Neuronal stem cell (in vitro differentiated cells): Measurements from ENCODE around the gene PPP3R1.
A peak's percentile ranks its signal among the peaks of the same experiment; 100 is the strongest.

Experiments
- DNase-seq: peaks from one replicate; pipeline ENCODE4 v3.0.0-alpha.2; 2013; ENCODE audit warnings: low spot score
- H2AFZ ChIP-seq: one replicate; pipeline ENCODE4 v1.6.1; 2013; ENCODE audit warnings: mild to moderate bottlenecking, low read length, inconsistent platforms
- H2AK5ac ChIP-seq: 2 replicates; pipeline ENCODE4 v1.6.1; 2013; ENCODE audit warnings: low read depth, mild to moderate bottlenecking, inconsistent platforms, low read length, moderate library complexity, mixed read lengths
- H2BK120ac ChIP-seq: 2 replicates; pipeline ENCODE4 v1.6.1; 2013; ENCODE audit warnings: low read depth, mild to moderate bottlenecking, inconsistent platforms, low read length, moderate library complexity, mixed read lengths
- H2BK12ac ChIP-seq: one replicate; pipeline ENCODE4 v1.6.1; 2013; ENCODE audit warnings: low read length, inconsistent platforms
- H2BK15ac ChIP-seq: 2 replicates; pipeline ENCODE4 v1.6.1; 2013; ENCODE audit warnings: mild to moderate bottlenecking, low read length, inconsistent platforms, mixed read lengths
- H2BK5ac ChIP-seq: one replicate; pipeline ENCODE4 v1.6.1; 2013; ENCODE audit warnings: inconsistent platforms, mild to moderate bottlenecking, low read length, moderate library complexity
- H3K14ac ChIP-seq: one replicate; pipeline ENCODE4 v1.6.1; 2013; ENCODE audit warnings: low read length, inconsistent platforms
- H3K18ac ChIP-seq: 2 replicates; pipeline ENCODE4 v1.6.1; 2013; ENCODE audit warnings: low read length, inconsistent platforms
- H3K23ac ChIP-seq: 2 replicates; pipeline ENCODE4 v1.6.1; 2013; ENCODE audit warnings: low read depth, mild to moderate bottlenecking, mixed read lengths, low read length, inconsistent platforms; ENCODE audit not compliant: poor library complexity
- H3K27ac ChIP-seq: replicated peaks from 3 replicates; pipeline ENCODE4 v1.5.1; 2013; ENCODE audit warnings: low read length, inconsistent platforms
- H3K27me3 ChIP-seq, 3 experiments: 2 replicates each; pipeline ENCODE4 v1.6.1; 2013; ENCODE audit warnings: low read length in 3 of 3, mild to moderate bottlenecking in 2 of 3, inconsistent platforms in 1 of 3, low read depth in 1 of 3, mixed read lengths in 1 of 3, moderate library complexity in 1 of 3; ENCODE audit not compliant: control insufficient read depth in 3 of 3, insufficient read depth in 3 of 3
- H3K36me3 ChIP-seq, 2 donors: replicated peaks in 1 of 2; 2 replicates each; pipeline ENCODE4 v1.6.1; 2013; ENCODE audit warnings: low read length in 2 of 2; ENCODE audit not compliant: control insufficient read depth in 2 of 2, insufficient read depth in 2 of 2
- H3K4ac ChIP-seq: 2 replicates; pipeline ENCODE4 v1.6.1; 2013; ENCODE audit warnings: inconsistent platforms, mild to moderate bottlenecking, low read length, moderate library complexity
- H3K4me1 ChIP-seq, 2 donors: 1 replicate in 1 of 2; 2 replicates in 1 of 2; pipeline ENCODE4 v1.6.1; 2013; ENCODE audit warnings: low read length in 2 of 2, low read depth in 1 of 2; ENCODE audit not compliant: control insufficient read depth in 2 of 2, insufficient read depth in 1 of 2
- H3K4me2 ChIP-seq: one replicate; pipeline ENCODE4 v1.6.1; 2013; ENCODE audit warnings: mild to moderate bottlenecking, low read length, inconsistent platforms; ENCODE audit not compliant: insufficient read depth, poor library complexity, severe bottlenecking
- H3K4me3 ChIP-seq, 2 donors: 2 replicates each; pipeline ENCODE4 v1.5.1; 2013; ENCODE audit warnings: low read length in 2 of 2, mild to moderate bottlenecking in 2 of 2, inconsistent platforms in 1 of 2, moderate library complexity in 1 of 2
- H3K79me1 ChIP-seq: one replicate; pipeline ENCODE4 v1.6.1; 2013; ENCODE audit warnings: low read depth, mild to moderate bottlenecking, inconsistent platforms, low read length, moderate library complexity
- H3K9ac ChIP-seq: one replicate; pipeline ENCODE4 v1.6.1; 2013; ENCODE audit warnings: mild to moderate bottlenecking, low read depth, low read length, inconsistent platforms; ENCODE audit not compliant: poor library complexity
- H3K9me3 ChIP-seq, 2 donors: replicated peaks in 1 of 2; 2 replicates each; pipeline versions ENCODE3 to v1.6.1; 2013; ENCODE audit warnings: low read length in 2 of 2, mild to moderate bottlenecking in 2 of 2, inconsistent platforms in 1 of 2, low read depth in 1 of 2, mixed read lengths in 1 of 2, moderate library complexity in 1 of 2; ENCODE audit not compliant: control insufficient read depth in 2 of 2, insufficient read depth in 1 of 2
- H4K8ac ChIP-seq: one replicate; pipeline ENCODE4 v1.6.1; 2013; ENCODE audit warnings: low read depth, mild to moderate bottlenecking, inconsistent platforms, low read length, moderate library complexity
- H4K91ac ChIP-seq: one replicate; pipeline ENCODE4 v1.6.1; 2013; ENCODE audit warnings: low read length, low read depth, mild to moderate bottlenecking, inconsistent platforms; ENCODE audit not compliant: poor library complexity
- WGBS, 2 donors: extraction: QIAGEN DNeasy Blood & Tissue Kit; methylation state at CpG; one replicate each; pipeline ENCODE4 v1.1.7; 2013; ENCODE audit warnings: missing lambda C conversion rate in 2 of 2, mixed read lengths in 1 of 2; ENCODE audit not compliant: insufficient read length in 2 of 2, insufficient replicate concordance in 1 of 2; ENCODE audit errors: extremely low coverage in 2 of 2; 5-methylcytosine and 5-hydroxymethylcytosine counted together

The PPP3R1 gene

DNA sequence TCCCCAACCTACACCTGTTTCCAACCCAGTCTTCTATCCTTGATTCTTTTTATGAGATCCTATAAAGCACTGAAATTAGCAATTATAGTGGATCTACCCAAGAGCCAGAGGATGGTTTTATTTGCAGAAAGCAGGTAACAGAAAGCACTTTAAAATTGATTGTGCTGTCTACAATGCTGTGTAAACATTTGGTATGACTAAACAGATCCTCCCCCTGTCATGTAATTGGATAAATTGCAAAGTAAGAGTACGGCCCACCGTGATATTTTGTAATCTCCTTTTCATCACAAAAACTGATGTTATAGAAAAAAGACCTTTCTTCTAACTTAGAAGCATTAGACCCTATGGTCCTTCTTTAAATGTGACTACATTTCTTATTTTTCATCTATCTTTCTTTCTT is 11.3 kb upstream of the PPP3R1 start:
- Histone ChIP-seq H2BK12ac (no peak overlapping the region), H3K9me3 (no peaks in the 10 kb centered on the region), H3K27ac (no peak overlapping the region), H2AFZ (no peak overlapping the region), H3K18ac (no peak overlapping the region), H3K4me2 (no peak overlapping the region), H3K14ac (no peak overlapping the region), H3K4me1 (no peaks in the 10 kb centered on the region), H3K27me3 (no peaks in the 10 kb centered on the region), H3K4ac (no peak overlapping the region), H3K23ac (no peak overlapping the region), H4K8ac (no peak overlapping the region), H2BK15ac (no peak overlapping the region), H2AK5ac (no peak overlapping the region), H4K91ac (no peak overlapping the region), H2BK5ac (no peak overlapping the region), H3K79me1 (no peaks in the 10 kb centered on the region), H3K4me3 (no peak overlapping the region), H2BK120ac (no peak overlapping the region), H3K36me3 (no peaks in the 10 kb centered on the region), H3K9ac (no peak overlapping the region)
- DNase-seq: no peak
- WGBS, 2 donors: no CpG with 5 or more reads among the region's 2 CpGs

DNA sequence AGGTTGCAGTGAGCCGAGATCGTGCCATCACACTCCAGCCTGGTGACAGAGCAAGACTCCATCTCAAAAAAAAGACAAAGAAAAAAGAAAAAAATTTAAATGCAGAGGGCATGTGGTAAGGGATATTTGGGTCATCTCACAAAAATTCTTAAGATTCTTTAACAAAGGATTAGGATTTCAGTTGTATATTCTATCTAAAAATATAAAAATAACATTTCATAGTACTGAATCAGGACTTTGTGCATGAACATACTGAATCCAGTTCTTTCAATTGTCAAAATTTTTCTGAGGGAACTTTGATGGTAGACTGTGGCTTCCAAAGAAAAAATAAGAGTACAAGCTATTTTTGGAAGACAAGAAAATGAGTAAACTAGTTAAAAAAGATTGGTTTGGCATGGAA is 6.5 kb upstream of the PPP3R1 start:
- H4K91ac ChIP-seq: no peak overlapping the region
- no peak overlapping the region for H2AFZ ChIP-seq
- H3K27ac ChIP-seq: no peak overlapping the region
- no peak overlapping the region for H3K4me3 ChIP-seq
- H3K79me1 ChIP-seq: no peaks in the 10 kb centered on the region
- H3K14ac ChIP-seq: no peak overlapping the region
- DNase-seq: no peak
- no peaks in the 10 kb centered on the region for H3K36me3 ChIP-seq
- H3K4ac ChIP-seq: no peak overlapping the region
- H3K4me2 ChIP-seq: no peak overlapping the region
- H3K9ac ChIP-seq: no peak overlapping the region
- H2BK120ac ChIP-seq: no peak overlapping the region
- H3K23ac ChIP-seq: no peak overlapping the region
- no peak overlapping the region for H2BK12ac ChIP-seq
- H3K9me3 ChIP-seq: no peaks in the 10 kb centered on the region
- H3K27me3 ChIP-seq: no peaks in the 10 kb centered on the region
- no peak overlapping the region for H4K8ac ChIP-seq
- no peak overlapping the region for H2BK5ac ChIP-seq
- H3K4me1 ChIP-seq: peaks cover 4 to 17% of the 10 kb centered on the region in 2 donors
- no CpG with 5 or more reads among the region's 2 CpGs for WGBS, 2 donors
- H2AK5ac ChIP-seq: no peak overlapping the region
- H2BK15ac ChIP-seq: no peak overlapping the region
- H3K18ac ChIP-seq: no peak overlapping the region

DNA sequence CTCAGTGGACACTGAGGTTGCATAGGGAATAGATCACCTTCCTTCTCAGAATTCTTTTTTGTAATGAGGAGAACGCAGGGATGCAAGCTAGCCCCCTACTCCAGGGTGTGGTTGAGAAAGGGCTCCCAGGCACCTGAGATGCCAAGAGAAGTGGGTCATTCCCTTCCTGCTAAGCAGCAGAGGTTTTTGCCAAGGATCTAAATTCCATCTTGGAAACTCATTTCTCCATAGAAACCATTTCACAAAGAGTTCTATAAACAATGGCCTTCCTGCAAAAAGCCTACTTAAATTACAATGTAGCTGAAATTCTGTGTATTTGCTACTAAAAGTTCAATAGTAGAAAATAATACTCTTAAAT is 3.7 kb upstream of the PPP3R1 start:
- Histone ChIP-seq H3K36me3 (no peaks in the 10 kb centered on the region), H2BK5ac (no peak overlapping the region), H3K27me3 (no peaks in the 10 kb centered on the region), H3K9me3 (no peaks in the 10 kb centered on the region), H3K79me1 (peaks cover 3% of the 10 kb centered on the region), H3K4me1 (peaks cover 4 to 17% of the 10 kb centered on the region in 2 donors), H3K4me2 (no peak overlapping the region), H2AFZ (no peak overlapping the region), H3K18ac (no peak overlapping the region), H2BK12ac (no peak overlapping the region), H3K9ac (no peak overlapping the region), H4K91ac (no peak overlapping the region), H2AK5ac (no peak overlapping the region), H2BK120ac (no peak overlapping the region), H2BK15ac (no peak overlapping the region), H3K14ac (no peak overlapping the region), H3K23ac (no peak overlapping the region), H3K27ac (no peak overlapping the region), H3K4me3 (no peak overlapping the region), H4K8ac (no peak overlapping the region), H3K4ac (no peak overlapping the region)
- WGBS, 2 donors: no CpG with 5 or more reads among the region's 1 CpG
- DNase-seq: no peak

DNA sequence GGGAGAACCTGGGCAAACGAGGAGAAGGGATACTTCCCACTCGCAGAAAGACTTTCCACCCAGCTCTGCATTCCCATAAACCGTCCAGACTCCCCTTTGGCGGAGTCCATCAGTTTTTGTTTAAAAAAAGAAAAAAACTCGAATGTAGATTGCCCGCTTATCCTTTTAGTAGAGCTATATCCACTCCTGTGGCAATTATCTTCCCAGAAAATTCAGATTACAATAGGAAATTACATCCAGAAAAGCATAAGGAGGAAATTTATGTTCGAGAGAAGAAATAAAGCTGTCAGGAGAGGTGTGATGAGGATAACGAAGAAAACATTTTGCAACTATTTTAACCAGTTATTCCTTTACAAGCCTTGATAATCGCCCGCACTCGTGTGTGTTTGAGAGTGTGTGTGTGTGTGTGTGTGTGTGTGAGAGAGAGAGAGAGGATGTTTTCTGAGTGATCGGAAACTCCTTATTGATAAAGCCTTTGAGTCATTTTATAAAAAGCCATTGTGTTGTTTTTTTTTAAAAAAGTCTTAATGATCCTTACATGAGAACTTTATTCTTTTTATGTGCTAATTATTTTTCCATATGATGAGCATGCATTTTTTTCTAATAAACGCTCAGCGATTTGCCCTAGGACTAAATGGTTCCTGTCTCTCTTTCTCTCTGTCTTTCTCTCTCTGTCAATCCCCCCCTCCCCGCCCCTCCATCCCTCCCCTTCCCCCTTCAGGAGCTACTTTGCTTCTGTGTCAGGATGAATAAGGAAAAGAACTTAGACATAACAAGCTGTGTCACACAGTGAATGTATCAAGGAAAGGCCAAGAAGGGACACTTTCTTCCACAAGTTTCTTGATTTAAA is 1.1 kb upstream of the PPP3R1 start:
- Histone ChIP-seq H3K14ac (no peak overlapping the region), H3K27me3 (no peaks in the 10 kb centered on the region), H3K4me3 (peak overlapping the region; percentile 90), H2BK5ac (peak overlapping the region; percentile 66), H3K79me1 (peaks cover 3% of the 10 kb centered on the region), H2BK12ac (no peak overlapping the region), H3K9ac (peak overlapping the region; percentile 95), H2AFZ (peak overlapping the region; percentile 88), H3K4ac (no peak overlapping the region), H4K91ac (no peak overlapping the region), H3K4me1 (peaks cover 6 to 35% of the 10 kb centered on the region in 2 donors), H3K9me3 (no peaks in the 10 kb centered on the region), H3K23ac (no peak overlapping the region), H2BK120ac (no peak overlapping the region), H2AK5ac (no peak overlapping the region), H3K18ac (peak overlapping the region; percentile 98), H4K8ac (no peak overlapping the region), H3K27ac (peak overlapping the region; percentile 93), H3K36me3 (peaks cover 0 to 4% of the 10 kb centered on the region in 2 donors), H2BK15ac (peak overlapping the region; percentile 96), H3K4me2 (peak overlapping the region; percentile 87)
- no CpG with 5 or more reads among the region's 15 CpGs for WGBS, 2 donors
- DNase-seq: peak; percentile 40
